Stimulated activated CD4-positive, alpha-beta T cell treated with anti-CD3 and anti-CD28 coated beads, Interleukin-15, amount 100 ng/mL, for 1 hour (primary cell): Measurements from ENCODE around the gene DEGS2.
A peak's percentile ranks its signal among the peaks of the same experiment; 100 is the strongest.

Source experiments
- DNase-seq, 2 donors: peaks; one replicate each; pipeline ENCODE4 v3.0.0-alpha.2; 2020; ENCODE audit warnings: low read depth in 1 of 2, low spot score in 1 of 2

DEGS2 gene

GRCh38 chr14:100148837-100149731 is 10.4 kb downstream of the DEGS2 start:
- DNase-seq = no peak

GRCh38 chr14:100147691-100148464 is 11.6 kb downstream of the DEGS2 start:
- no peak for DNase-seq

GRCh38 chr14:100147181-100147631 is 12.2 kb downstream of the DEGS2 start:
- DNase-seq = peak; percentile 20 to 44

GRCh38 chr14:100146531-100147091 is 12.8 kb downstream of the DEGS2 start:
- no peak for DNase-seq

- no peak for DNase-seq
These were observed 13.6 kb downstream of the DEGS2 start for GRCh38 chr14:100145682-100146464.

- no peak for DNase-seq
These were observed 14.3 kb downstream of the DEGS2 start for GRCh38 chr14:100144996-100145646.

GRCh38 chr14:100144645-100144995 is 14.8 kb downstream of the DEGS2 start:
- DNase-seq = no peak

GRCh38 chr14:100143934-100144333 is 15.5 kb downstream of the DEGS2 start:
- DNase-seq = no peak

- no peak for DNase-seq
These were observed 15.9 kb downstream of the DEGS2 start for GRCh38 chr14:100143523-100143922.

- no peak for DNase-seq
These were observed 17.1 kb downstream of the DEGS2 start for GRCh38 chr14:100142073-100143040.

GRCh38 chr14:100141098-100141497 is 18.3 kb downstream of the DEGS2 start:
- DNase-seq = no peak

- DNase-seq = no peak
These were observed 18.9 kb downstream of the DEGS2 start for GRCh38 chr14:100140452-100141078.

- DNase-seq = no peak
These were observed 20.5 kb downstream of the DEGS2 start for GRCh38 chr14:100138955-100139354.

GRCh38 chr14:100138082-100138787 is 21.2 kb downstream of the DEGS2 start:
- DNase-seq = no peak

- DNase-seq = no peak
These were observed 22.3 kb downstream of the DEGS2 start for GRCh38 chr14:100137173-100137572.

GRCh38 chr14:100135784-100136183 is 23.7 kb downstream of the DEGS2 start:
- DNase-seq = no peak

- DNase-seq = no peak
These were observed 24.4 kb downstream of the DEGS2 start for GRCh38 chr14:100135073-100135472.

GRCh38 chr14:100134586-100134985 is 24.9 kb downstream of the DEGS2 start:
- DNase-seq = no peak
